ENCODE data around the gene MEGF9.

MEGF9 gene

DNA sequence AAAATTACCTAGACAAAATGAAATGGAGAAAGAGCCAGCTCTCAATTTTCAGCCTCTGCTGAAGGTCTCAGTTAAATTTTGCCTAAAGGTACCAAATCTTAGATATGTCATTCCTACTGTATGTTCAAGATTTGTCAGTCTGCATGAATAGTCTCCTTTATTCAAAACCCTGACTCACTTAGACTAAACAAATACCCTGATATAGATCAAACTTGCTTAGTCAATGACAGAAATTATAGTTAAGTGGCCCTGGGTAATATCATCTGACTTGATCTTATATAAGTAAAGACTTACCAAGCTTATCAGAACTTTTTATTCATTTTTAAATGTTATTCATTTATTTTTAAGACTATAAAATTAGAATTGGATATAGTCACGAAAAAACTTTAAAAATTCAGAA is 12.2 kb downstream of the MEGF9 start:
- DNase-seq = no peak

DNA sequence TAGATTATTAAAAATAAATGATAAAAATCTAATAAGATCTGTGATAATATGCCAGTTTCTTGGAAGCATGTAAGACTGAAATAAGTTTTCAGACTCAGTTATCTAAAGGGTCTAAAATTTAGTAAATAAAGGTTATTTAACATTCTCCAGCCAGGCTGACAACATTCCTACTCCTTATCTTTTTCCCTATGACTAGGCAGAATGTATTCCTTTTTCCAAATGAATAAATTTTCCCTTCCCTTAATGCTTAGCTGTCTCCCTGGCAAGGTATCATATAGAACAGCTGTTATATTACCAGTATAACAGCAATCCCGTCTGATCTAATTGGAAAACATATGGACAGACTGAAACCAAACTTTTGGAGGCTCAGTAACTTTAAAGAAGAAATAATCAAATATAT is 13.0 kb downstream of the MEGF9 start:
- DNase-seq = no peak

DNA sequence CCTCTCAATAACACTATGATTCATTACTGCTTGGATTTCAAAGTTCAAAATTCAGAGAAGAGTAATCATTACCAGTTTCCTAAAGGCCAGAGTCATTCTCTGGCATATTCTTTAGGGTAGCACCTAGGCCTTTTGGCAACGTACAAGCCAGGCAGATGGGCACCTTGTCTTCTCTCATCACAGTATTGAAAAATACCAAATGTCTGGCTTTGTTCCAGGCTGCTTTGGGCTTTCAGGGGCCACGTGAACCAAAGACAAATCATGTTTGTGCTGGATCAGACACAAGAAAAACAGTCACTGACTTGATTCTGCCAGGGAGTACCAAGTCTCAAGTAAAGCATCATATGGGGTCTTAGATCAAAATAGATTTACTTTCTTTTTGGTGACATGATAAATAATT is 15.5 kb downstream of the MEGF9 start:
- no peak for DNase-seq

DNA sequence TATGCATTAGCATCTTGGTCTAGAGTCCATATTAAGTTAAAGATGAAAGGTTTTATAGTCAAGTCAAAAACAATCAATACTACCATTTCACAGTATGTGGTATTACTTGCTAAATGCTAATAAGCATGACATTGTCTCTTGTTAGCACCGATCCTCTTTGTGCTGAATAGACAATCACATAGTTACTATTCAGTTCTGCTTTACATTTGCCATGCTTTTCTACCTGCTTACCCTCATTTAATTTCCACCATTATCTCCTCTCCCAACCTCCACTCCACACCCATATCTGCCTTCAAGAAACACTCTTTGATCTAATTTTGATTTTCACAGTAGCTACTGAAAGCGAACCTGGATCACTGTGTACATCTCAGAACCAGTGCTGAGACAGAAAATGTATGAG is 16.8 kb downstream of the MEGF9 start:
- no peak for DNase-seq

DNA sequence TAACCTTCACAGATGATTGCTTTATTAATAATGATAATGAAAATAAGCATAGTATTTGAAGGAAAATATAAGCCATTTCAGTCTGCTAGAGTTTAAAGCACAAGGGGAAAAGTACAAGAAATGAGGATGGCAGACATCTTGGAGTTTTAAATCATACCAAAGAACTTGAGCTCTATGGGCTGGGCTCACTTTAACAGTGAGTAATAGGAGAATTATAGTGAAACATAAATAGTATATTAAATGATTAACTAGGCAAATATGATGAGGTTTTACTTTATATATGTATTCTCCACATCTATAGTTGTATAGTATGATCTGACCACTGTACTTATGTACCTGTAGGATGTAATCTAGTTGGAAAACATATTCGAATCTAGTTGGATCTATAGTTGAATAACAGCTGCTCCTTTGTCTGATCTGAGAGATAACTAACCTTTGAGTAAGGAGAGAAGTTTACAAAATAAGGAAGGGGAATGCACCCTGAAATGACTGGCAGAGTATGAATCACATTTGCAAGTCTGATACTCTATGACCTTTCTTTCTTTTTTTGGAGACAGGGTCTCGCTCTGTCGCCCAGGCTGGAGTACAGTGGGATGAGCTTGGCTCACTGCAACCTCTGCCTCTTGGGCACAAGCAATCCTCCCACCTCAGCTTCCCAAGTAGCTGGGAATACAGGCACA is 17.6 kb downstream of the MEGF9 start:
- DNase-seq = no peak

DNA sequence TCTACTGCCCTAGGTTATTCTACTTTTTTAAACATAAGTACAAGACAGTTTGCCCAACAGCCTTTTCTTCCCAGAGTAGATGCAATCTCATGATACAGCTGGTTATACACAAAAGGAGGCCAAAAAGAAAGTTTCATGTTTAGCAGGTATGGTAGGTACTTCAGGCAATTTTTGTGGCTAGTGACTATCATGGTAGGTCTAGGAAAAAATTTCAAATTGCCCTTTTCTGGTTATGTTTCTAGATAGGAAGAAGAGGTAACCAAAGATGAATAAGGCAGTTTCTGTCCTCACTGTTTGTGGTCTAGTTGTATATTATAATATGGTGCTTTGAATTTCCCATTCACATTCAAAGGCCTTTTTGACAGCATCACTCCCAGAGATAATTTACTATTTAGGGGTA is 19.7 kb downstream of the MEGF9 start:
- DNase-seq = no peak

DNA sequence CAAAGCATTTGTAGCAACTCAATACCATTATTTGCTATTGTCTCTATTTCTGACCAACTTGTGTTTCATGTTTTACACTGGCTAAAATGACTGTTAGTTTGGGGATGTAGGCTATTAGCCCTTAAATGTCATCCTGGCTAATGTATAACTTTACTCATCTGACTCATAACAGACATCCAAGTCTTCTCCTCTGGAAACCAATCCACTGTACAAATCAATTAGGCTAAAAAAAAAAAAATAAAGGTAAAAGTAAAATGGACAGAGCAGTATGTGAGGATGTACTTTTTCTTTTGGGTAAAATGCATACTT is 20.6 kb downstream of the MEGF9 start:
- DNase-seq = no peak

DNA sequence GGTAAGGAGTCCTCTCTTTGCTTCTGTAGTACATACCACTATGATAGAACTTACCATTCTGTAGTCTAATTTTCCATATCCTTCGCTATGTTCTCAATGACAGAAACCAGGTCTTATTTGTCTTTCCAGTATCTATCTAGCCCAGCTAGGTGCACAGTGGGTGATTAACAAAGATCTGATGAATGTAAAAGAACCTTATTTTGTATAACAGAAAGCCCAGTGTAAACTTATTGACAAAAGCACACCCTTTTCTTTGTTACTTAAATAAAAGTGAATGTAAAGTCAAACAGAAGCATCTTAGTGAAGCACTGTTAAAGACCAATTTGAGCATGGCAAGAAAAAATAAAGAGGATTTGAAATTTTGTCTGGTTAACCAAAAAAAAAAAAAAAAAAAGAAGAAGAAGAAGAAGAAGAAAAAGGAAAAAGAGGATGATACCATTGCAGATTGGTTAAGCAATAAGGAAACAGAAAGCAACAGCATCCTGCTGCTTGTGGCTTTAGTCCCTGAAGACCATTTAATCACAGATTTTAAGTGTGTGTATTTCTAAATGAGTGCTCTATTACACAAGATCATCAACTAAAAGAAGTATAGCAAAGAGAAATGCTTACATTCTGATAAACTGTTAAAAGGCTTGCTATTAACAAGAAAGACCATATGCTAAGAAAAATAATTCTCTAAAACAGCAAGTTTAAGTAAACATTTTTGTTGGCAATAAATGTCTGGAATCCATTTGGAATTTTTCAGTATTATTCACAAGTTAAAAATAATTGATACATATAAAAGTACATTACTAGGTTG is 21.2 kb downstream of the MEGF9 start:
- no peak for DNase-seq

DNA sequence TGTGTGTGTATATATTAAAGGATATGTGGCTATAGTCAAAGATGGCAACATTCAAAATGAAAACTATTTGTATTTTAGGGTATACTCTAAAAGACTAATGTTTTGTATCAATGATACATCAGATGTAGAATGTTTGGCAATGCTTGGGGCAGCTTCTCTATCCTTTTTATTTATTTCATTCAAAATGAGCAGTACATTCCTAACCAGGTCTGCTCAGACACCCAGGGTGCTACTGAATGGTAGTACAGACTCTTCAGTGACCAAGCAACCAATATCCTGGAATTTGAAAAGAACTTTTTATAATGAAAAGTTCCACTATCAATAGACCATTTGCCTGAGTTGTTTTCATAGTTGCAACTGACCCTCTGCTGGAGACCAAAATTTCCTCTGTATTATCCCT is 23.9 kb downstream of the MEGF9 start:
- DNase-seq = no peak

DNA sequence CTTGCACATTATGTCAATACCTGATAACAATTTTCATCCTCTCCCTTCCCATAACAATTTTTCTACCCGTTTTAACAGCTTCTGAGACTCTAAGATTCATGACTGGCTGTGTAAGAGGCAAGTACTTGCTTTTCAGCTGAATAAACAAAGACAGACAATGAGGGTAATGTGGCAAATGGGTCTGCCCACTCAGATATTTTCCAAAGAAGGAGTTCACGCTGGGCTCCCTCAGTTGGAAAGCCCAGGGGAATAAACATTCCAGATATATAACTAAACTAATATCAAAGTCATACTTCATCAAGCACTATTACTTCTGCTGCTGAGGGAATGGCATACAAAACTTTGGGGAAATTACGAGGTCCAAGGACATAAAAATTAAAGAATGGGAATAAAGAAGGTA is 24.4 kb downstream of the MEGF9 start:
- no peak for DNase-seq

DNA sequence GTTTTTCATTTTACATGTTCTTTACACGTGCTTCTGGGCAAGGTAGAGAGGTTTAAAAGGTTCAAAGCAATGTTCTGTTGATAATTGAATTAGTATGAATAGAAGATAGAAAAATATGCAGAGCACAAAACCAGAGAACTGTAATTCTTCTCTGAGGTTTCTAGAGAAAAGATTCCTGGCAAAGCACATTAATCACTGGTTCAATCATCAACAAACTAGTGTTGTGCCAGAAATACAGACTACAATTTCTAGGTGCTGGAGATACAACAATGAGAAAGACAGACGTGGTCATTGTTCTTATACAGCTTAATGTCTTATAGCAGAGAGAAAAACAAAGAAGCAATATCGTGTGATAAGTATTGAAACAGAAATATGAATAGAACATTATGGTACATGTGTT is 25.5 kb downstream of the MEGF9 start:
- DNase-seq = no peak

DNA sequence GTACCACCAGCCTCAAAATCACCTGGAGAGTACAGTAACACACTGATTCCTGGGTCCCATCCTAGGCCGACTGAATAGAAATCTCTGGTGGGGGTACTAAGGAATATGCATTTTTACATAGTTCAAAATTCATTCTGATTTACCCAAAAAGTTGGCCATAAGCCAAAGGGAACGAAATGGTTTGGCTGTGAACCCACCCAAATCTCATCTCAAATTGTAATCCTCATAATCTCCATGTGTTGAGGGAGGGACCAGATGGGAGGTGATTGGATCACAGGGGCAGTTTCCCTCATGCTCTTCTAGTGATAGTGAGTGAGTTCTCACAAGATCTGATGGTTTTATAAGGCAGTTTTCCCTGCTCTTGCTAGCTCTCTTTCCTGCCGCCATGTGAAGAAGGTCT is 31.1 kb downstream of the MEGF9 start:
- DNase-seq = no peak

DNA sequence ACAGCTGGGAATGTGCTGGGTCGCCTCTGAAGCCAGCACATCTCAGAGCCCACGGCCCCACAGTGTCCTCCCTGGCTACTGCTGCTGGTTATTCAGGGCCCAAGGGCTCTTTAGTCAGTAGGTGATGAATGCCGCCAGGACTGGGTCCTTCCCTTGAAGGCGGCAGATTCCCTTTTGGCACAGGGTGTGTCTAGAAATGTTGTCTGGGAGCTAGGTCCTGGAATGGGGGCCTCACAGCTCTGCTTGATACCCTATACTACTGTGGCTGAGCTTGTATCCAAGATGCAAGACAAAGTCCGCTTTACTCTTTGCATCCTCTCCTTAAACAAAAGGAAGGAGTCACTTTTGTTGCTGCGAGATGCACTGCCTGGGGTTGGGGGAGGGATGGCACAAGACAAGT is 33.1 kb downstream of the MEGF9 start:
- no peak for DNase-seq

DNA sequence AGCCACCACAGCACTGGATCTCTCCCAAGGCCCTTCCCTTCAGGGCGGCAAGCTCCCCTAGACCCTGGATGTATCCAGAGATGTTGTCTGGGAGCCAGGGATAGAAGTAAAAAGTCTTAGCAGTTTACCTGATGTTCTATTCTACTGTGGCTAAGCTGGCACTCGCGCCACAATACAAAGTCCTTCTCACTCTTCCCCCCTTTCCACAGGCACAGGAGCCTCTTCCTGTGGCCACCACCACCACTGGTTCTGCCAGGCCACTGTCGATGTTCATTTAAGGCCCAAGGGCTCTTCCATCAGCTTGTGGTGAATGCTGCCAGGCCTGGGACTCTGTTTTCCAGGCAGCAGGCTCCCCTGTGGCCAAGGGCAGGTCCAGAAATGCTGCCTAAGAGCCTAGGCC is 33.7 kb downstream of the MEGF9 start:
- no peak for DNase-seq

DNA sequence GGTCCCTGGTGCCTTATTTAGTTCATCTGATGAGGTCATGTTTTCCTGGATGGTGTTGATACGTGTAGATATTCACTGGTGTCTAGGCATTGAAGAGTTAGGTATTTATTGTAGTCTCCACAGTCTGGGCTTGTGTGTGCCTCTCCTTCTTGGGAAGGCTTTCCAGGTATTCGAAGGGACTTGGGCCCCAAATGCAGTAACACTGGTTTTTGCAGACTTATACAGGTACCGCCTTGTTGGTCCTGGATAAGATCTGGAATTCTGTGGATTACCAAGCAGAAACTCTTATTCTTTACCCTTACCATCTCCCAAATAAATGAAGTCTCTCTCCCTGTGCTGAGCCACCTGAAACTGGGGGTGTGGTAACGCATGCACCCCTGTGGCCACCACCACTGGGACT is 34.1 kb downstream of the MEGF9 start:
- no peak for DNase-seq

DNA sequence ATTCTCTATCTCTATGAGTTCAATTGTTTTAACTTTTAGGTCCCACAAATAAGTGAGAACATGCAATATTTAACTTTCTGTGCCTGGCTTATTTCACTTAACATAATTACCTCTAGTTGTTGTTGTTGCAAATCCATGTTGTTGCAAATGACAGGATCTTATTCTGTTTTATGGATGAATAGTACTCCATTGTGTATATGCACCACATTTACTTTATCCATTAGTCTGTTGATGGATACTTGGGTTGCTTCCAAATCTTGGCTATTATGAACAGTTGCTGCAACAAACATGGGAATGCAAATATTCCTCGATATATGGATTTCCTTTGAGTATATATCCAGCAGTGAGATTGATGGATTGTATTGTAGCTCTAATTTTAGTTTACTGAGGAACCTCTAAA is 36.3 kb downstream of the MEGF9 start:
- no peak for DNase-seq

DNA sequence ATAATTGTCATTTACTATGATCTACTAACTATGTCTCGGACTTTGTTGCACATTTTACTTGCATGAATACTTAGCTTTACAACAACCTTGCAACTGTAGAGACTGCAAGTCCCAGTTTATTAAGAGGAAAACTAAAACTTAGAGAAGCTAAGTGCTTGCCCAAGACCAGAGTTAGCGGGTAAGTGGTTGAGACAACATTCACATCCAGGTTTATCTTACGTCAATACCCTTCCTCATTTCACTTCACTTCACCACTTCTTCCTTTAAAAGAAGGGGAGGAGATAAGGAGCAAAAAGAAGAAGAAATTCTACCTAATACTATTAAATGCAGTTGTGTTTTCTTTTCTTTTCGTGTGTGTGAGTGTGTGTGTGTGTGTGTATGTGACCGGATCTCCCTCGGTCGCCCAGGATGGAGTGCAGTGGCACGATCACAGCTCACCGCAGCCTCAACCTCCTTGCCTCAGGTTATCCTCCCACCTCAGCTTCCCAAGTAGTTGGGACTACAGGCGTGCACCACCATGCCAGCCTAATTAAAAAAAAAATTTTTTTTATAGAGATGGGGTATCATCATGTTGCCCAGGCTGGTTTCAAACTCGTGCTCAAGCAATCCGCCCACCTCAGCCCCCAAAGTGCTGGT is 37.4 kb downstream of the MEGF9 start:
- DNase-seq = no peak

DNA sequence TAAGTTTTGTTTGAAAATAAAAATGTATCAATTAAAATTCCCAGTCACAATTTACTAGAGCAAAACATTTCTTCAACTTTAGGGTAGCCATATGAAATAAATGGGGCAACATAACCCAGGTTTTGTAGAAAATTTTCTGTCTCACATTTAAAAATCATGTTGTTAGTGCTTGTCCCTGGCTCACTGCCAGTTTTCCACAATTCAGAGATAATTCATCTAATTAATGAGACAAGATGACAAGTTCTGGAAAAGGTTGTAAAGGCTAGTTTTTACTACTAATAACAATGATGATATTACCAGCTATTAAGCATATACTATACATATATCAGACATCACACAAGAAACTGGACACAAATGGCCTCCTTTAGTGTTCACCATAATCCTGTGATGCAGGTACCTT is 45.9 kb downstream of the MEGF9 start:
- DNase-seq = no peak

DNA sequence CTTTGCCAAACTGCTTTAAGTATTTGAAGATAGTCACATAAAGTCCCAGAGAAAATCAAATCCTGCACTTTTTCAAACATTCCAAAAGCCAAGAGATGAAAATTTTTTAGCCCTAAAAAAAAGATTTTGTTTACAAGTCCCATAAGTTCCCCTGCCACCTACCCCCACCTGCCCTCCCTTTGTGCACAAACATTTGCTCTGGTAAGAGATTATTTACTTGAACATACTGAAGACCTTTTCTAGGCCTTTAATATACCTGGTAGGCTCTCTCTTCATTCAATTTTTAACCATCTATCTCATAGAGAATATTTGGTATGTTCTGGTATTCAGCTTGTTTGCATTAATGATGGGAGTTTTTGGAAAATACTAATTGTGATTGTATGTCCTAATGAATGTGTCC is 50.3 kb downstream of the MEGF9 start:
- DNase-seq = no peak

DNA sequence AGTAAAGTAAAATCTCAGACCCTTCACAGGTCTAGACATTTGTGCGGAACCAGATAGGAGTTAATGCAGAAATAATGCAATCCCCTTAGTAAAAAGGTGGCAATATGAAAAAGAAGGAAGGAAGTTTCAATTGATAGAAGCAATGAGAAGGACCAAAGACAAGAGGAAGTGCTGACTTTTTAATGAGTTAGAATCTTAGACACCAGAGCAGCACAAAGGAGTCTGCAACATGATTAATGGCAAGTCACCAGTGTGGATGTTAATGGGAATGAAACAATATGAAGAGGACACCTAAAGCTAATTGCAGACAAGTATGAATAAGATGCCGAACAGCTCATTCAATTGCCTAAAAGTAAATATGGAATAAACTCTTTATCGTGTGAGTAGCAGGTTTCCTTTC is 50.9 kb downstream of the MEGF9 start:
- no peak for DNase-seq

DNA sequence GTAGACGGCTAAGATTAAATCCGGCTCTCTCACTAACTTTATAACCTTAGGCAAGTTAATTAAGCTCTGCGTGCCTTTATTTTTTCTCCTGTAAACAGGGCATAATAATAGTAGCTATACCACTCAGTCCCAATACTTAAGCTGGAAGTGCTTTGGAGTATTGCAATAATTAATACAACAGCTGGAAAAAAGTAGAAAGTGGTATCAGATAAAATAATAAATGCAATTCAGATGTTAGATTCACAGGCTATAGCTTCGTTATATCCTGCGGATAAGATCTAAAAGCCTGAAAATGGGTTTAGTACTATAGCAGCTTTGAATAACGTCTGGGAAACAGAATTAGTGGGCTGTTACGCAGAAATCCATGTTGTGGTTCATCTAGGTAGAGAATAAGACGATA is 51.8 kb downstream of the MEGF9 start:
- DNase-seq = no peak

DNA sequence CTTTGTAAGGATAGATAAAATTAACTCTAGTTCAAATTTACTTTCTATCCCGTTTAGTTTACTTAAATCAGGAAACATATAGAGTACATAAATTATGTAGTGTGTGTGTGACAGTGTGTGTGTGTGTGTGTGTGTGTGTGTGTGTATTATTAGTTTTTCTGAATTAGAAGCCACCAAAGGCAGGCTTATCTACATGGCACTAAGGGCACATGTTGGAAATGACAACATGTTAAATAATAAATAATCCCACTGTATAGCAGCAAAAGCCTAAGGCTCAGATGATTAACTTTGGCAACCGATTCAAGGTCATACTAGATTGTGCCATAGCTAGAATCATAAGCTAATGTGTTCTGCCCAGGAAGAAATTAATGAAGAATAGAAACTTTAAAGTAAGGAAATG is 54.6 kb downstream of the MEGF9 start:
- DNase-seq = no peak

DNA sequence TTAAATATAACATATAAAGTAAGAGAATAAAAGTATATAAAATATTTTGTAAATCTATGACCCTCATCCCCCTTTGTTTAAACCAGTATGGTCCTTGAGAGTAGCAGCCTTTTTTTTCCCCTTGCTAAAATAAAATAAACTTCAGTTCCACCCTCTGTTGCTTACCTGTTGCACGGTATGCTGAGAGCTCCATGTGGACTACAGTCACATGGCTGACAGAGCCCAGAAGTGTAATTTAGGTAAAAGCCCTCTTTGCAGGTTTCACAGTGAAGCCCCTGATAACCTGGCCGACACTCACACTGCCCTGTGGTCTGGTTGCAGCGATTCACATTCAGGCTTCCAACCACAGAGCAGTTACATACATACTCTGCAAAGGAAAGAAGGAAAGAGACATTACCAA is 55.1 kb downstream of the MEGF9 start:
- no peak for DNase-seq

DNA sequence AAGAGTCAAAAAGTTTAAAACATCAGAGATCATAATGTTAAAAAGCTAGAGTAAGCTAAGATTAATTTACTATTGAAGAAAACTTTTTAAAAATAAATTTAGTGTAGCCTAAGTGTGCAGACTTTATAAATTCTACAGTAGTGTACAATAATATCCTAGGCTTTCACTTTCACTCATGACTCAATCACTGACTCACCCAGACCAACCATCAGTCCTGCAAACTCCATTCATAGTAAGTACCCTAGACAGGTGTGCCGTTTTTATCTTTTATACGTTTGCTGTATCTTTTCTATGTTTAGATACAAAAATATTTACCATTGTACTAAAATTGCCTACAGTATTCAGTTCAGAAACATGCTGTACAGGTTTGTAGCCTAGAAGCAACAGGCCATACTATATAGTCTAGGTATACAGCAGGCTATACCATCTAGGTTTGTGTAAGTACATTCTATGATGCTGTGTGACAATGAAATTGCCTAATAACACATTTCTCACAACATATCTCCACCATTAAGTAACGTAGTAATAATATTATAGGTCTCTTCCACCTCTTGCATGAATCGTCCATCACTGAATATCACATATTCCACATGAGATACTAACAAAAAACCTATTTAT is 59.2 kb downstream of the MEGF9 start:
- DNase-seq = peak; percentile 45

Measured in NCI-H226 (cell line).